K562 (cell line): ENCODE measurements around the gene SRGAP3. TPM values are rescaled to one million over a fixed set of nuclear protein-coding genes. Genes with fewer than 3 reads are reported as not detected.

Experiments
- ATAC-seq: fragments of 200-7000 bp; cut with Tn5 transposase; 3 replicates; pipeline ENCODE4 v1.9.1; 2020; ENCODE audit warnings: moderate library complexity
- BruUV-seq: library from RNA; stranded (reverse); fragments of 400-500 nt; replicated peaks from 2 replicates; lab custom pipeline; 2021; lab: Mats Ljungman, UMichigan
- CTCF ChIA-PET: fragments of 300-600 bp; formaldehyde crosslinking; extraction: SDS; loops from one replicate; lab custom pipeline; 2021; ENCODE audit warnings: low intra/inter-chr PET ratio; lab: Yijun Ruan, JAX
- POLR2A ChIA-PET: fragments of 300-600, 350-650 bp; sonication (Branson Sonifier 250); formaldehyde crosslinking; extraction: SDS; loops from one replicate; lab custom pipeline; 2021; ENCODE audit warnings: antibody characterized with exemption, inconsistent platforms; lab: Yijun Ruan, JAX
- DNase-seq, 4 experiments: peaks; one replicate each; pipeline versions ENCODE4 v3.0.0 to v3.0.0-alpha.2; 2011 to 2018; ENCODE audit warnings: low spot score in 3 of 4, mixed read lengths in 3 of 4; ENCODE audit errors: extremely low read depth in 1 of 4
- FAIRE-seq: peaks from 2 replicates; lab custom pipeline; 2011; peaks lifted over from hg19 to GRCh38; lab: Jason Lieb, UNC
- H2AFZ ChIP-seq: 2 replicates; pipeline ENCODE4 v1.6.0; 2011; ENCODE audit warnings: low read depth, low read length, control low read depth, inconsistent platforms
- H3K27ac ChIP-seq: fragments of 200-600 bp; 3 replicates; pipeline ENCODE4 v1.8.0; 2011; ENCODE audit warnings: low read depth, mild to moderate bottlenecking, control low read depth, inconsistent platforms, low read length, moderate library complexity, mixed read lengths; ENCODE audit errors: extremely low read depth
- H3K27me3 ChIP-seq, 2 experiments: fragments of 300-600 bp in 1 of 2; 2 replicates in 1 of 2; 3 replicates in 1 of 2; pipeline versions ENCODE4 v1.6.0 to v1.8.0; 2011; ENCODE audit warnings: inconsistent platforms in 2 of 2, low read length in 2 of 2, mild to moderate bottlenecking in 1 of 2, mixed read lengths in 1 of 2, moderate library complexity in 1 of 2; ENCODE audit not compliant: control insufficient read depth in 2 of 2, insufficient read depth in 2 of 2
- H3K36me3 ChIP-seq: fragments of 300-600 bp; 3 replicates; pipeline ENCODE4 v1.8.0; 2011; ENCODE audit warnings: mild to moderate bottlenecking, low read length, inconsistent platforms; ENCODE audit not compliant: control insufficient read depth, insufficient read depth
- H3K4me1 ChIP-seq, 2 experiments: fragments of 200-600 bp in 1 of 2; replicated peaks in 1 of 2; 2 replicates in 1 of 2; 3 replicates in 1 of 2; pipeline versions ENCODE4 v1.5.1 to v1.8.0; 2011; ENCODE audit warnings: inconsistent platforms in 2 of 2, low read length in 2 of 2, mild to moderate bottlenecking in 1 of 2, mixed read lengths in 1 of 2, moderate library complexity in 1 of 2; ENCODE audit not compliant: control insufficient read depth in 2 of 2, insufficient read depth in 2 of 2
- H3K4me2 ChIP-seq: 2 replicates; pipeline ENCODE4 v1.6.1; 2011; ENCODE audit warnings: low read length, control low read depth, inconsistent platforms, mixed read lengths; ENCODE audit not compliant: insufficient read depth
- H3K4me3 ChIP-seq: fragments of 200-600 bp; sonication (generic), shearing (Covaris generic); 2 replicates; pipeline ENCODE4 v1.5.1; 2016; ENCODE audit warnings: control low read depth, inconsistent platforms
- H3K79me2 ChIP-seq: fragments of 200-600 bp; 3 replicates; pipeline ENCODE4 v1.8.0; 2011; ENCODE audit warnings: low read length, inconsistent platforms; ENCODE audit not compliant: control insufficient read depth, insufficient read depth
- H3K9ac ChIP-seq, 2 experiments: 2 replicates each; pipeline versions ENCODE4 v1.6.0 to v1.6.1; 2011; ENCODE audit warnings: low read depth in 2 of 2, low read length in 2 of 2, control low read depth in 1 of 2, inconsistent platforms in 1 of 2, mild to moderate bottlenecking in 1 of 2, mixed read lengths in 1 of 2; ENCODE audit not compliant: insufficient read depth in 1 of 2
- H3K9me1 ChIP-seq: one replicate; pipeline ENCODE4 v1.6.0; 2011; ENCODE audit warnings: inconsistent platforms, mild to moderate bottlenecking, low read length, moderate library complexity; ENCODE audit not compliant: control insufficient read depth, insufficient read depth
- H3K9me3 ChIP-seq: replicated peaks from 2 replicates; pipeline ENCODE4 v1.5.1; 2011; ENCODE audit warnings: low read depth, low read length, inconsistent platforms; ENCODE audit not compliant: control insufficient read depth, insufficient read depth
- H4K20me1 ChIP-seq: replicated peaks from 2 replicates; pipeline ENCODE4 v1.6.1; 2011; ENCODE audit warnings: low read length, inconsistent platforms, mixed read lengths; ENCODE audit not compliant: control insufficient read depth, insufficient read depth
- ARID4B ChIP-seq: sonication (generic); formaldehyde crosslinking; IDR thresholded peaks from 2 replicates; pipeline ENCODE4 v1.8.0; 2022; ENCODE audit warnings: mild to moderate bottlenecking, missing genetic modification reagents
- BCLAF1 ChIP-seq, 2 experiments: fragments of 450-650 bp in 1 of 2; IDR thresholded peaks; 2 replicates each; pipeline ENCODE4 v1.6.1; 2011 to 2017; ENCODE audit warnings: low read depth in 2 of 2, antibody characterized with exemption in 1 of 2, borderline replicate concordance in 1 of 2, low read length in 1 of 2, mild to moderate bottlenecking in 1 of 2, mixed read lengths in 1 of 2; ENCODE audit not compliant: control insufficient read depth in 1 of 2
- HOMEZ ChIP-seq: fragments of 250-450 bp; sonication (Bioruptor Pico); IDR thresholded peaks from 2 replicates; pipeline ENCODE4 v1.4.0; 2020; ENCODE audit warnings: mild to moderate bottlenecking, moderate library complexity
- SREBF1 ChIP-seq: fragments of 150-350 bp; IDR thresholded peaks from 2 replicates; pipeline ENCODE4 v1.6.1; 2014; ENCODE audit warnings: antibody characterized with exemption, low read depth, low read length, borderline replicate concordance
- USF1 ChIP-seq: sonication (generic); formaldehyde crosslinking; IDR thresholded peaks from 2 replicates; pipeline ENCODE4 v1.9.0; 2022; ENCODE audit warnings: mild to moderate bottlenecking, missing genetic modification reagents
- ZNF184 ChIP-seq: sonication (generic); formaldehyde crosslinking; IDR thresholded peaks from 2 replicates; pipeline ENCODE4 v1.5.0; 2020; ENCODE audit warnings: missing genetic modification reagents
- WGBS: fragments of 100-300 bp; shearing (Covaris generic); methylation state at CpG from one replicate; pipeline ENCODE4 v1.1.6; 2016; ENCODE audit warnings: low coverage, mixed read lengths; ENCODE audit not compliant: insufficient coverage; ENCODE audit errors: missing lambda C conversion rate; 5-methylcytosine and 5-hydroxymethylcytosine counted together
- in situ Hi-C: fragments of 300-500 bp; cut with MboI; formaldehyde crosslinking; loops from 4 replicates; pipeline ENCODE4 v1.15.0; 2018; ENCODE audit warnings: inconsistent platforms, mixed read lengths
- intact Hi-C: fragments of 100-400 bp; cut with micrococcal nuclease; formaldehyde crosslinking; loops from 2 replicates; pipeline ENCODE4 v1.14.2; 2022
- polyA plus RNA-seq, 8 experiments: library from polyadenylated mRNA; depleted of rRNA in 4 of 8; stranded (reverse) in 5 of 8; unstranded in 3 of 8; fragments of >200 nt; fragmentation: Nextera tagmentation in 2 of 8; fragmentation: Illumina TruSeq in 1 of 8; extraction: Ambion mirVana in 2 of 8; extraction: Trizol in 1 of 8; gene quantifications; 2 replicates each; pipeline versions ENCODE4 v1.2.1 to v1.2.3, GENCODE V29; 2011 to 2014; ENCODE audit warnings: inconsistent platforms in 1 of 8, missing spikeins in 1 of 8
- total RNA-seq, 7 experiments: library from RNA; depleted of rRNA in 6 of 7; stranded (reverse); fragments of >200 nt in 6 of 7; fragmentation: Illumina TruSeq in 2 of 7; extraction: Trizol in 2 of 7; gene quantifications; 2 replicates each; pipeline versions ENCODE4 v1.2.1 to v1.2.3, GENCODE V29; 2011 to 2021; ENCODE audit warnings: low replicate concordance in 1 of 7

Gene SRGAP3
- total and polyA plus RNA-seq, 9 of the 15 experiments (the other 6 are each of a cell fraction or from before 2014, with no cell fraction given): 0.11 to 0.85 (median 0.35) TPM; not detected in 2

GRCh38 chr3:9214185-9214584, 35.3 kb downstream of the SRGAP3 start:
- Histone ChIP-seq H3K9ac (no peak overlapping the region), H3K27me3 (peaks cover 32 to 41% of the 10 kb centered on the region in 2 experiments), H3K27ac (no peak overlapping the region), H4K20me1 (0 out of 2 replicates have a peak, but pooled peaks cover 6% of the 10 kb centered on the region), H3K4me3 (no peak overlapping the region), H3K4me1 (no peaks in the 10 kb centered on the region), H2AFZ (no peak overlapping the region), H3K79me2 (no peaks in the 10 kb centered on the region), H3K36me3 (no peaks in the 10 kb centered on the region), H3K4me2 (no peak overlapping the region), H3K9me3 (no peaks in the 10 kb centered on the region), H3K9me1 (no peaks in the 10 kb centered on the region)
- intact Hi-C loops (no loop called here), in situ Hi-C loops (no loop called here)
- BruUV-seq: no TSS peak
- FAIRE-seq (no peak), ATAC-seq (no peak), DNase-seq (no peak)
- 1% methylated on average over 3 of the region's 3 CpGs for WGBS
- CTCF ChIA-PET: no interaction called here
- POLR2A ChIA-PET: interaction anchor here (0.9 to 1.8 kb wide), 2 partner anchors 11 to 15 kb away, joined by 4 to 6 read pairs; no protein-coding TSS in a partner anchor
- TF ChIP-seq HOMEZ (CRISPR knock-in tag) (no peak), SREBF1 (no peak), ARID4B (CRISPR knock-in tag) (no peak), USF1 (CRISPR knock-in tag) (no peak), ZNF184 (CRISPR knock-in tag) (no peak), BCLAF1 (IDR thresholded peaks at IDR 0.05; ENCODE audit: borderline replicate concordance in 1 of 2, control insufficient read depth in 1 of 2, low read depth in 2 of 2, low read length in 1 of 2) (no peak)
